GM18517 (cell line): ENCODE data around the gene WDR31.
"Not testable (repeated sequence)": the region's sequence is repeated elsewhere in the genome, so short reads cannot be mapped to it uniquely, and the experiment has no call there.

Experiments used
- ATAC-seq: cut with Tn5 transposase; IDR thresholded peaks from one replicate; pipeline ENCODE4 v1.9.1; 2021; ENCODE audit warnings: mild to moderate bottlenecking, moderate library complexity; ENCODE audit not compliant: unreplicated experiment

WDR31 gene

DNA sequence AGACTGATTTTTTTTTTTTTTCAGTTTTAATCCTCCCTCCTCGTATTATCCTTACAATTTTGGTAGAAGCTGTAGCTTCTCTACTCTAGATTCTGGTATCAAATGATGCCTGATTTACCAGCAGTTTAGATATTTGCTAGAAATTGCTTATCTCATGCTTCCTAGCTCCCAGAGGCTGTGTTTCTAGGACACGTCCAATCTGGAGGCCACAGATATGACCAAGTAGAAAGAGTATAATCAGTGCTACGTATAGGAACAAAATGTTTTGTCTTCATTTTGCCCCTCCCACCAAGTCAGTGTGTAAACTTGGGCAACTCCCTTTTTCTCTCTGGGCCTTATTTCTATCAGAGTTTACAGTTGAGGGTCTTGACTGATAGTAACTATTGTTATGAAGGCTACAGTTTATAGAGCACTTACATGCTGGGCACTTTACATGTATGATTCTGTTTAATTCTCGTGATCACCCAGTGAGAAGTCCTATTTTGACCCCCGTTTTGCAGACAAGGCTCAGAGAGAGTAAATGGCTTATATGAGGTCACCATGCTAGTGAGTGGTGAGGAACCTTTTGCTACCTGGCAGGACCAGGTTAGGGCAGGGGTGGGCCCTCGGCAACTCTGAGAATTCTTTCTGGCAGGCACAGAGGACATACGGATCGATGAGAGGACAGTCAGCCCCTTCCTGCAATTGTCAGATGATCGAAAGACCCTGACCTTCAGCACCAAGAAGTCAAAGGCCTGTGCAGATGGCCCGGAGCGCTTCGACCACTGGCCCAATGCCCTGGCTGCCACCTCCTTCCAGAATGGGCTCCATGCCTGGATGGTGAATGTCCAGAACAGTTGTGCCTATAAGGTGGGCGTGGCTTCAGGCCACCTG lies 29.1 kb upstream of the WDR31 start:
- no peak for ATAC-seq

- ATAC-seq: no peak
Observed at GRCh38 chr9:113368348-113368981, 28.4 kb upstream of the WDR31 start.

DNA sequence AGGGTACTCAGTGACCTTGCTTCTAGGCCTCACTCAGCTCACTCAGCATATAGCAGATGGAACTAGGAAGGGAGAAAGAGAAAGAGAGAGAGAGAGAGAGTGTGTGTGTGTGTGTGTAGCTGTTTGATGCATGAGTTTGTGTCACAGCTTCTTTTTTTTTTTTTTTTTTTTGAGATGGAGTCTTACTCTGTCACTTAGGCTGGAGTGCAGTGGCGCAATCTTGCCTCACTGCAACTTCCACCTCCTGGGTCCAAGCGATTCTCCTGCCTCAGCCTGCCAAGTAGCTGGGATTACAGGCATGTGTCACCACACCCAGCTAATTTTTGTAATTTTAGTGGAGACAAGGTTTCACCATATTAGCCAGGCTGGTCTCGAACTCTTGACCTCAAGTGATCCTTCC lies 25.6 kb upstream of the WDR31 start:
- not testable (repeated sequence) for ATAC-seq

DNA sequence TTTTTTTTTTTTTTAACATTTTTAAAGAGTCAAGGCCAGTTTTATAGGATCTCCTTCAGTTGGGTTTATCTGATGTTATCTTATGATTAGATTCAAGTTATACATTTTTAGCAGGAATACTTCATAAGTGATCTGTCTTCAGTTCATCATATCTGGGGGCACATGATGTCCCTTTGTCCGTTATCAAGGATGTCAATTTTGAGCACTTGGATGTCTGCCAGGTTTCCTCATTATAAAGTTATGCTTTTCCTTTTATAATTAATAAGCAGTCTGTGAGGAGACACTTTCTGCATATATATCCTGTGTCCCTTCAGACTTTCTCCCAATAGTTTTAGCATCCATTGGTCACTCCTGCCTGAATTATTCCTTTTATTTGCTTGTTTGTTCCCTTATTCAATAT lies 24.9 kb upstream of the WDR31 start:
- ATAC-seq: no peak

- no peak for ATAC-seq
Observed at GRCh38 chr9:113363336-113363735, 23.3 kb upstream of the WDR31 start.

DNA sequence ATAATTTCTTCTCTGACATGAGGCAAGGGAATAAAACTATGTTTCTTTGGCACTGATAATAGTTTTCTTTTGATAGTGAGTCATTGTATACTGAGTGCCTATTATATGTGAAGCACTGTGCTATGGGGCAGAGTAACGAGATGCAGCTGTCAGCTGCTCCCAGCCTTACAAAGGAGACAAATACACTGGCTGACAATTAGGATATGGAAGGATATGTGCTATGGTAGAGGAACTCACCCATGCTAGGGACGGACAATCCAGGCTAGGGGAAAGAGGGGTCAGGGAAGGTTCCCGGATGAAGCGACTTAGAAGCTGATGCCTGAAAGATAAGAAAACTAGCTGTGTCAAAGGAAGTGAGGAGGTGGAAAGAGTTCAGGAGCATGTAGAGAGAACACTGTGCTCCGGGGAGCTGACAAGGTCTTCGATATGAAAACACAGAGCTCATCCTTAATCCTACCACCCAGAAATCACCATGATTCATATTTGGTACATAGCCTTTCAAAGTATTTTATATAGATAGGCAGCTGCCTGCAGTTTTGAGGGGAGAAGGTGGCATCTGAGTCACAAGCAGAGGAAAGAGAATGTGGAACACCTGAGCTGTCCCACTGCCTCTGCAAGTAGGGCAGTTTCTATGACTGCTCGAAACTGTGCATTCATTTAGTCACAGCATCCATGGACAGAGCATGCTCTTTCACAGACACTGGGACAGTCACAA lies 21.4 kb upstream of the WDR31 start:
- ATAC-seq: no peak

- ATAC-seq: no peak
Observed at GRCh38 chr9:113360242-113360842, 20.3 kb upstream of the WDR31 start.

- ATAC-seq: no peak
Observed at GRCh38 chr9:113359385-113359784, 19.3 kb upstream of the WDR31 start.

GRCh38 chr9:113356686-113357292 lies 16.7 kb upstream of the WDR31 start:
- ATAC-seq: no peak

DNA sequence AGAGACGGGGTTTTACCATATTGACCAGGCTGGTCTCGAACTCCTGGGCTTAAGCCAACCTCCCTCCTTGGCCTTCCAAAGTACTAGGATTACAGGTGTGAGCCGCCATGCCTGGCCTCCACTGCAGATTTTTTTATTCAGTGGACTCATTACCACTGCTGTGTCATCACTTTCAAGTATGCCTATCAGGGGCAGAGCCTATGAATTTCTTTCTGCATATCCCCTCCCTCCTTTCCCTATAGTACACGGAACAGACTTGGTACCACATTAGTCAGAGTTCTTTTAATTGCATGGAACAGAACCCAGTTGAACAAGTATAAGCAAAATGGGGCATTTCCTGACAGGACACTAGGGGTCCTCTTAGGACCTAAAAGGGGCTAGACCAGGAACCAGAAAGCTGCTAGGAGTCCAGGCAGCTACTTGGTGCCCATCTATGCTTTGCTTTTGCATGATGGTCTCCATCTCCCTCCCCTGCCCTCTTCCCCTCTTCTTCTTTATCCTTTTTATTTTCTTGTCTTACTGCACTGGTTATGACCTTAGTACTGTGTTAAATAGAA lies 15.0 kb upstream of the WDR31 start:
- ATAC-seq: no peak

- ATAC-seq: no peak
Observed at GRCh38 chr9:113352411-113352810, 12.3 kb upstream of the WDR31 start.

- no peak for ATAC-seq
Observed at GRCh38 chr9:113352006-113352405, 11.9 kb upstream of the WDR31 start.

GRCh38 chr9:113350937-113351336 lies 10.9 kb upstream of the WDR31 start:
- peak; percentile 47 for ATAC-seq

DNA sequence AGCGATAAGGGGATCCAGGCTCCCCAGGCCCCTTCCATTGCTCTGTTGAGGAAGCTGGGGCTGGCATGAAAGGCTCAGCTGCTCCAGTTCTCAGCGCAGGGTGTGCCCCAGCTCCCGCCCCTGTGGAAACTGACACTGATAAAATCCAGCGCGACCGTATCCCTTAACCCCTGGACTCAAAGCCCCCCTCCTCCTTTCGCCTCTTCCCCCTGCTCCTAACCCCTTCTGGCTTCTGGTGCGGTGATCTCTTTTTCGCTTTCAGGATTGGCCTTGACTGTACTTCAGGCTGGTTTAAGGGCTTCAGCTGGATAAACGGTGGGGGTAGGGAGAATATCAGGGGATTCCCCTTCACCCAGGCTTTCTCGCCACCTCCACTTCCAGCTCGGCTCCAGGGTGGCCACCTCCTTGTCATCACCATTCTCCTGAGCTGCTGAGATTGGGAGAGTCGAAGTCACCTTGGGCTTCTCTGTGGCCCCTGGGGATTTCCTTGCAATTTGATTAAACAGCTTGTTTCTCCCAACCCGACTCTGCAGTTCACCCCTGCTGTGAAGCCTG lies 10.1 kb upstream of the WDR31 start:
- ATAC-seq: no peak

- no peak for ATAC-seq
Observed at GRCh38 chr9:113349445-113350094, 9.5 kb upstream of the WDR31 start, which contains the start of gene BSPRY. Gene BSPRY (plus strand): TSS chr9:113349541. CDS start chr9:113349580, 39 bp downstream.

GRCh38 chr9:113349066-113349444 lies 9.0 kb upstream of the WDR31 start:
- ATAC-seq: no peak

DNA sequence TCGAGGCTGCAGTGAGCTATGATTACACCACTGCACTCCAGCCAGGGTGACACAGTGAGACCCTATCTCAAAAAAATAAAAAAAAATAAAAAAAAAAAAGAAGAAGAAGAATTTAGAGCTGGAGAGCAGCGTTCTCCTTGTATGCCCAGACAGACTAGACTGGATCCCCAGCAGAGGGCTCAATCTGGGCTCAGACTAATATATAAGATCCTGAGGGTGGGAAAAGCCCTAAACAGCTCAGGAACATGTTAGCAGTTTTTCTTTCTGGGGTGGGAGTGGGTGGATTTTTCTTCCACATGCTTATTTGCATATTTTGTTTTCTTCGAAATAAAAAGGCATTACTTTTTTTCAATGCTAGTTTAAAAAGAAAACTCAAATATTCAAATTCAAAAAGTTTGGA lies 8.4 kb upstream of the WDR31 start:
- no peak for ATAC-seq

- no peak for ATAC-seq
Observed at GRCh38 chr9:113345671-113346070, 5.6 kb upstream of the WDR31 start.

DNA sequence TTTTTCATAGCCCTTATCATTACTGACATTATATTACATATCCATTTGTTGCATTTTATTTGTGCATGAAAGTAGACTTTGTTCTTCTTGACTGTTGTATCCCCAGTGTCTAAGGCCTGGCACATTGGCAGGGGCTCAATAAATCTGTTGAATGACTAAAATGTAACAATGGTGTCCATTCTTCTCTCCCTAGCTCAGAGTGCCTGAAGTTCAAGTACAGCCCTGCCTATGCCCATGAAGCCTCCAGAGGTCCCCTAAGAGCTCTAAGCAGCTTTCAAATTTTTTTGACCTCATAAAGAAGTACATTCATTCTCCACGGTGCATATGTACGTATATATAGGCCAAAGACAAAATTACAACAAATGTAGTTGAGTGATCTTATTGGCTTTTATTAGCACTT lies 5.1 kb upstream of the WDR31 start:
- ATAC-seq: no peak

DNA sequence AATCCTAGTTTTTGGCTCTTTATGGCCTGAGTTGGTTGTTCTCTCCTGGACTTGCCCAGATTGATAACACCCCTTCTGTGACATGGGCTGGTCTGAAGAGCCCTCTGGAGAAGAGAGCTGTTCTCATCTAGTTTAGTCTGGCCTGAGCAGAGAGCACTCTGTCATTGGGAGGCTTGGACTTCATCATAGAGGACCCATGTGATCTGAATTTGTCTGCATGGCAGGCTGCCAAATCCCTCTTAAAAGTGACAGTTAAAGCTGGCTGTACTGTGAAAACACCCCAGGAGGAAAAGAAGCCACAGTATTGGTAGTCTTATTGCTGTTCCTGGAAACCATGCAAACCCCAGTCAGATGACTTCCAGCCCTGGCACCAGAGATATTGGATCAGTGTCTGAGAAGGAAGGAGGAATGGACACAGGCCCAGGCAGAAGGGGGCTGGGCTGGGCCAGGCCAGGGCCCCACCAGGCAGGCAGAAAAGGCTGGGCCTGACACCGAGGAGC lies 3.7 kb upstream of the WDR31 start:
- no peak for ATAC-seq
